Fibroblast of skin of scalp (primary cell): ENCODE measurements around the gene PLAU. TPM values are rescaled to one million over a fixed set of nuclear protein-coding genes. Genes with fewer than 3 reads are reported as not detected.

Experiments used
- DNase-seq: peaks from one replicate; pipeline ENCODE4 v3.0.0-alpha.2; 2013
- polyA plus RNA-seq, 2 experiments: library from polyadenylated mRNA; unstranded; fragments of 120-200 nt; gene quantifications; one replicate each; pipeline ENCODE4 v1.2.1, GENCODE V29; 2013; ENCODE audit not compliant: insufficient read length in 2 of 2

The PLAU gene
- 60.0 TPM for polyA plus RNA-seq (2013, experiment 1 of 2; ENCODE audit: insufficient read length)
- polyA plus RNA-seq (2013, experiment 2 of 2; ENCODE audit: insufficient read length): 59.3 TPM

- peak; percentile 36 for DNase-seq
Measured at GRCh38 chr10:73910764-73911552, at the start of gene PLAU. Gene PLAU, plus strand, starts transcription at chr10:73911132. Its CDS starts 424 bp downstream, at chr10:73911556.

- no peak for DNase-seq
Measured at GRCh38 chr10:73862011-73862410, 48.9 kb upstream of the PLAU start.

- no peak for DNase-seq
Measured at GRCh38 chr10:73863039-73863817, 47.7 kb upstream of the PLAU start.

- no peak for DNase-seq
Measured at GRCh38 chr10:73864229-73864628, 46.7 kb upstream of the PLAU start.

GRCh38 chr10:73865107-73865458, 45.8 kb upstream of the PLAU start:
- no peak for DNase-seq

- no peak for DNase-seq
Measured at GRCh38 chr10:73865459-73866442, 45.2 kb upstream of the PLAU start.

- no peak for DNase-seq
Measured at GRCh38 chr10:73866621-73867020, 44.3 kb upstream of the PLAU start.

- no peak for DNase-seq
Measured at GRCh38 chr10:73867126-73867807, 43.7 kb upstream of the PLAU start.

- no peak for DNase-seq
Measured at GRCh38 chr10:73867871-73868631, 42.9 kb upstream of the PLAU start.

- no peak for DNase-seq
Measured at GRCh38 chr10:73868655-73869195, 42.2 kb upstream of the PLAU start.

- DNase-seq: no peak
Measured at GRCh38 chr10:73871295-73872189, 39.4 kb upstream of the PLAU start.

GRCh38 chr10:73872190-73872710, 38.7 kb upstream of the PLAU start:
- DNase-seq: peak; percentile 59

- no peak for DNase-seq
Measured at GRCh38 chr10:73873142-73873837, 37.6 kb upstream of the PLAU start.

- no peak for DNase-seq
Measured at GRCh38 chr10:73873838-73874215, 37.1 kb upstream of the PLAU start.

- DNase-seq: peak; percentile 91
Measured at GRCh38 chr10:73874267-73875138, 36.4 kb upstream of the PLAU start, which contains the start of gene CAMK2G. Gene CAMK2G, minus strand, starts transcription at chr10:73874555. Its CDS starts 94 bp downstream, at chr10:73874461.

GRCh38 chr10:73875139-73875475, 35.8 kb upstream of the PLAU start:
- no peak for DNase-seq

GRCh38 chr10:73876157-73876556, 34.8 kb upstream of the PLAU start:
- DNase-seq: no peak

- no peak for DNase-seq
Measured at GRCh38 chr10:73876566-73876965, 34.4 kb upstream of the PLAU start.
